HG02970 (cell line): ENCODE measurements around the gene GPR39.

ENCODE experiments used
- ATAC-seq: cut with Tn5 transposase; IDR thresholded peaks from one replicate; pipeline ENCODE4 v1.9.1; 2021; ENCODE audit warnings: mild to moderate bottlenecking, moderate library complexity, moderate number of reproducible peaks; ENCODE audit not compliant: unreplicated experiment, low FRiP score

Gene GPR39

DNA sequence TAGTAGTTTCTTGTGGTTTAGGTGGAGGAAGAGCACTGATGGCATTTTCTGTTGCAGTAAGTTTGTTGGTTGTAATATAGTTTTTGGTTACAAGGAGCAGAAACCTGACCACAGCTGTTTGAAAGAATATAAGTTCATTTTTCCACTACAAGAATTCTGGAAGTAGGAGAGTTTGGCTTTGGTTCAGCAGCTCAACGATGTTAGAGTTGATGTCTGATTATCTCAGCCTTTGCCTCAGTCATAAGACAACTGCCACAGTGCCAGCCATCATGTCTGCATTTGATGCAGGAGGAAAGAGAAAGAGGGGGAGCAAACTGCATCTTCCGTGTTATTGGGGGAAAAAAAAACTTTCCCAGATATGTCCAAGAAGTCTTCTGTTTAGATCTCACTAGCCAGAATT is 134.3 kb downstream of the GPR39 start:
- ATAC-seq = no peak

GRCh38 chr2:132557694-132558093 is 141.1 kb downstream of the GPR39 start:
- no peak for ATAC-seq

- ATAC-seq = no peak
Observed at GRCh38 chr2:132559326-132559725, 142.7 kb downstream of the GPR39 start.

DNA sequence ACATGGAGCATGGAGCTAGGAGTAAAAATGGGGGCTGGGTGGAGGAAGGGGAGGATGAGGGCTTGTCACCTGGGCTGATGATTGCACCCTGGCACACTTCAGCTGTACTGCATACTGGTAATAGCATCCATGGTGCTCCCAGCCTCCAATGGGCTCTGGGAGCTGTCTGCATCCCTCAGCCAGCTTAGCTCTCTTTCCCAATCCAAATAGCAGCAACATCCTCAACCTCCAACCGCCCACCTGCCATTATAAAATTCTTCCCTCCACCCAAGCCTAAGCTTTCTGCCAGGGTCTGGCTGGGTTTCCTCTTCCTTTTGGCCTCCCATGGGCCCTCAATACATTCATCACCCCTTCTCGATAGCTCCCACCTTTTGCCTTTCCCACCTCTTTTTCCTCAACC is 143.3 kb downstream of the GPR39 start:
- ATAC-seq = no peak

- no peak for ATAC-seq
Observed at GRCh38 chr2:132560562-132560961, 144.0 kb downstream of the GPR39 start.

DNA sequence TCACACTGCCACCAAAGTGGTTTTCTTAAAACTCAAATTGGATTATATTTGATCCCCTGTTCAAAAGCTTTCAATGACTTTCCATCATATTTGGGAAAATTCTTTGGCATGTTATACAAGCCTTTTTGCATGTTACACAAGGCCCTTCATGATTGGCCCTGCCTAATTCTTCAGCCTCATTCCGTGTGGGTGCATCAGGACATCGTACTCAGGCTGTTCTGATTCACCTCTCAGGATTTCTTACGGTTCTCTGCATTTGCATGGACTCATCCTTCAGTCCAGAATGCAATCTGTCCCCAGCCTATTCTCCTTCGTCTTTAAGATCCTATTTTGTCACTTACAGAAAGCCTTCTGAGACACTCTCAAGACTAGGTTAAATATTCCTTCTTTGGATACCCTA is 145.6 kb downstream of the GPR39 start:
- no peak for ATAC-seq

GRCh38 chr2:132564065-132564464 is 147.5 kb downstream of the GPR39 start:
- no peak for ATAC-seq

GRCh38 chr2:132566379-132566778 is 149.8 kb downstream of the GPR39 start:
- no peak for ATAC-seq

- no peak for ATAC-seq
Observed at GRCh38 chr2:132567682-132568081, 151.1 kb downstream of the GPR39 start.

GRCh38 chr2:132568656-132569055 is 152.1 kb downstream of the GPR39 start:
- ATAC-seq = no peak

DNA sequence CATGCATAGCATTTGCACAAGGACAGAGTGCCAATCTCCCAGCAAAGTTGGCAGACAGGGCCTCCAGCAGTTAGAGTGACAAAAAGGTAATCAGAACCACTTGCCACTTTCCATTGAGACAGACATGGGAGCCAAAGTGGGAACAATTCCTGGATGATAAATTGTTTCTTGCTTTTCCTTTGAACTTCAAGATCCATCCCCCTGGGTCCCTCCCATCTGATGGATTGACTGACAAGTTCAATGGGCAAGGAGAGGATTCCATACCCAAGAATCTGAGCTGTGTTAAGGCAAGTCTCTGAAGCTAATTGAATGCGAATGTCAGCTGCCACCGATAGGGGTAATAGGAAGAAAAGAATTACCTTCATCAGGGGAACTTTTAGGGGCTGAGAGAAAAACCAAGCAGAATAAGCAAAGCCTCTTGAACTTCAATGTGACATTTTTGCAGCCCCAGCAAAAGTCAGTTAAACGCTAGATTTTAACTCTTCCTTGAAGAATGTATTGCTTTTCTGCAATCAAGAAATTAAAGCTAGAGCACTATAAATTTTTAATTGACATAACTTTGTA is 156.9 kb downstream of the GPR39 start:
- ATAC-seq = no peak

- no peak for ATAC-seq
Observed at GRCh38 chr2:132577686-132578085, 161.1 kb downstream of the GPR39 start.

DNA sequence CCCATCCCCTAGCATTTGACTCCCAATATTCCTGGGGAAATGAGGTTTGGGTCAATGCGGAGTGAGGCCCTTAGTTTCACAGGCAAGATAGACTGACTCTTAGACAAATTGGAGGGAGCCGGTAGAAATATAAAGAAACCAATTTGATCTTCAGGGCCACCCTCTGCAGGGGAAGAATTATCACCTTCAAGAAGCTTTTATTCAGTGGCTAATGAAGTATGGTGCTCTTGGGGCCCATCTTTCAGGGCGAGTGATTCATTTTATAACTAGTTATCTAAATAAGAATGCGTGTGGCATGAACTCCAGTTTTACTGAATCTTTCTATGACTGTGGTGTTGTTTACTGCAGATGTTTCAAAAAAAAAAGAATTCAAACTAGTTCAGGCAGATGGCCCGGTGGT is 165.0 kb downstream of the GPR39 start:
- no peak for ATAC-seq

DNA sequence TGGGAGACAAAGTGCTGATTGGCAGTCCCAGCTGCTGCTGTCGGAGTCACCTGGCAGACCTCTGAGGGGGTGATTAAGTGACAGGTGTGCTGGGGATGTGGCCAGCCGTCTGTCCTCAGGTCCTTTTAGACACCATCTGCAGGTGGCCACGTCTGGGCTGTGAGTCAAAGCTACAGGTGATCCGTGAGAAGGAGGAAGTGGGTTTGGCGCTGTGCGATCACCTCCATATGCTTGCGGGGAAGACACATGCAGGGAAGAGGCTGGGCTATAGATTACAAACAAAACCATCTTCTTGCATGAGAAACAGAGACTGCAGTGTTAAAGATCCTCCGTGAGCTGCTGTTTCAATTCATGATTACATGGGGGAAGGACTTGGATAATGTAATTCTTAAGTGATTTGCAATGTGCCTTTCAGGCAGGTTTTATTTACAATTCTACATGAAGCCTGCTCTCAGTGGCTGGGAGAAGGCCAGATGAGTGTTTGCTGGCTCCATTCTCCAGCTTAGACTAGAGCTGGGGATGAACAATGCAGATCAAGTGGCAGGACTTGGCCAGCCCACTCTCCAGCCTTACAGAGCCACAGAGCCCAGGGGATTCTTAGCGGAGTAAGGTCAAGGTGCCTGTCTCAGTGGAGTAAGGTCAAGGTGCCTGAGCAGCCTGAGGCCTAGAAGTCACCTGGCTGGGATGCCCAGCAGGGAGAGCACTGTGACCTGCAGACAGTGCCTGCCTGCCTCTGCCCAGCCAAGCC is 165.6 kb downstream of the GPR39 start:
- ATAC-seq = no peak

DNA sequence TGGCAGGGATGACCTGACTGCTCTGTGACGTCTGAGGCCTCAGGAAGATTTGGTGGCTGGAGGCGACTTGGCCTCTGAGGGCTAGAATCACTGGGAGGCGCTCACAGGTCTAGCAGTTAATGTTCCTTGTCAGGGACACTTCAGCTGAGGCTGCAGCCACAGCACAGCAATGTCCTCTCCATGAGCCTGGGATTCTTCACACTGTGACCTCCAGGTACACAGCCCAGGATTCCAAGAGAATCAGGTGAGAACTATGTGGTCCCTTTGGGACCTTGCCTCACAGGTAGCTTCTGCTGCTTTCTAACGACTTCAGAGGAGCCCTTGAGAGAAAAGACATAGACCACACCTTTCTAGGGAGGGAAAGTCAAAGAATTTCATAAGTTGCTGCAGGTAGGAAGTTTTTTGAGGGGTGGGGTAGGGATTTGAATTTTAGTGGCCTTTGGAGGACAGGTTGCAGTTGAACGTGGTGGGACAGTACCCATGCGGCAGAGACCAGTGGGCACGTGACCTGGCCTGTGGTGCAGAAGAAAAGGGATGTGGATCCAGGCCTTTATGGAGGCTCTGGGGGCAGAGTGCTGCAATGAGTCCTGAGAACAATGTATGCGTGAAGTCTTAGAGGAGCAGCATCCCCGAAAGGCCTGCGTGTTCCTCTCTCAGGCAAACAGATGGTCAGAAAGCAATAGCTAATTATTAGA is 167.2 kb downstream of the GPR39 start:
- no peak for ATAC-seq

GRCh38 chr2:132584976-132585817 is 168.6 kb downstream of the GPR39 start:
- ATAC-seq = no peak

DNA sequence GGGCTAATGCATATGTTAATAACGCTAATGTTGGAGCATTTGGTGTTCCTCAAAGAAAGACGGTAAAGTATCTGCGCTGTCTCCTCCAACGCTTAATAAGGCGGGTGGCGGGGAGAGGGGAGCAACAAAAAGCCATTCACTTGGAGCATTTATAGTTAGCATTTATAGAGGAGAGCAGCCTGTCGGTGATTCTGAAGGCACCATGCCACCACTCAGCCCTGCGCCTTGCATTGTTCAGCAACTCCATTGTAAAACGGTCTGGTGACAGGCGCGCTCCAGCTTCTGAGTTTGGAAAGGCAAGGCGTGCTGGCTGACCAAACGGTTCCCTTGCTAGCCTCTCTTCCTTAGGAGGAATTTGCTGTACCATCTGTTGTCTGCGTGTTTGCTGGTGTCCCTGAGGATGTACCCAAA is 169.5 kb downstream of the GPR39 start:
- no peak for ATAC-seq

GRCh38 chr2:132586835-132587234 is 170.2 kb downstream of the GPR39 start:
- ATAC-seq = no peak

GRCh38 chr2:132588576-132588975 is 172.0 kb downstream of the GPR39 start:
- no peak for ATAC-seq

DNA sequence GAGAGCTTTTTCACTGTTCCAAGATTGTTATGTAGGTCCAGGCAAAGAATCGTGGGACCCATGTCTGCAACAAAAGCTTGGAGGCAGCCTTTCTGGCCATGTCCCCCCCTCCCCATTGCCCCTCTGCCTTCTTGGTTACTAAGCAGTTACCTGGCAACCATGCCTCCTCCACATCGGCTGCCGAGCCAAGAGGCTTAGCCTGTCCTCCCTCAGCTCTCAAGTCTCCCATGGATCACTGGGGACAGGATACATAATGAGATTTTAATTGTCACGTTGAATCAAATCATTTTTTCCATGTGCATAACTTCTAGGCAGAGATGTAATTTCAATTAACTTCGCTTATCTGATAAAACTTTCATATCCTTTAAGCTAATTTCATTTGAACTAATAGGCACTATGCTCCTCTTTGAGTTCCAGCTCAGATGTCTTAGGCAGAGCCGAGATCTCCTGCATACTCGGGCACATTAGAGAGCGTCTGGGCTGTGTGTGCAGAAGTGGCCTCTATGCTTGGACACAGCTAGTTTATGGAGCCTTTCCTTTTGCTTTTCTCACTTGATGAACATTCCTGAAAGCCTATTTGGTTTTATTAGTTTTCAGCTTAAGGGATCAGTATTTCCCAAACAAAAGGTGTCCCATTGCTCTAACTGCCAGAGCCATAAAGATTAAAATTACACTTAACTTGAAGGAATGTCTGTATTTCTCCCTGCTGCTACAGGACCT is 172.7 kb downstream of the GPR39 start:
- no peak for ATAC-seq
